Esophagus squamous epithelium (tissue), 5 donors: ENCODE data around the gene SAP130. TPM values are rescaled to one million over a fixed set of nuclear protein-coding genes. Genes with fewer than 3 reads are reported as not detected.
A peak's percentile ranks its signal among the peaks of the same experiment; 100 is the strongest.

Source experiments
- DNase-seq: peaks from one replicate; lab custom pipeline; 2025; lab: John Stamatoyannopoulos, UW
- H3K27ac ChIP-seq, 4 donors: fragments of 200-600 bp; sonication (generic); one replicate each; pipeline ENCODE4 v1.5.1; 2016 to 2019; ENCODE audit warnings: mild to moderate bottlenecking in 1 of 4
- H3K27me3 ChIP-seq, 4 donors: fragments of 200-600 bp; sonication (generic); 1 replicate in 3 of 4; 2 replicates in 1 of 4; pipeline versions ENCODE4 v1.5.1 to v1.6.0; 2017 to 2021; ENCODE audit warnings: antibody characterized with exemption in 1 of 4
- H3K36me3 ChIP-seq, 3 donors: fragments of 200-600 bp; sonication (generic); one replicate each; pipeline ENCODE4 v1.5.1; 2016 to 2019
- H3K4me1 ChIP-seq, 3 donors: fragments of 200-600 bp; sonication (generic); one replicate each; pipeline ENCODE4 v1.5.1; 2017 to 2019
- H3K4me3 ChIP-seq, 4 donors: fragments of 200-600 bp; sonication (generic); 1 replicate in 3 of 4; 2 replicates in 1 of 4; pipeline ENCODE4 v1.5.1; 2016 to 2019; ENCODE audit warnings: mild to moderate bottlenecking in 2 of 4, moderate library complexity in 1 of 4
- H3K9me3 ChIP-seq, 3 donors: fragments of 200-600 bp; sonication (generic); one replicate each; pipeline ENCODE4 v1.5.1; 2016 to 2019
- POLR2A ChIP-seq, 4 donors: fragments of 450-650 bp; IDR thresholded peaks; one replicate each; pipeline ENCODE4 v1.6.1; 2017; ENCODE audit warnings: antibody characterized with exemption in 4 of 4, mild to moderate bottlenecking in 4 of 4, moderate library complexity in 3 of 4
- WGBS, 2 donors: methylation state at CpG; one replicate each; pipeline ENCODE4 v1.1.5; 2018; 5-methylcytosine and 5-hydroxymethylcytosine counted together
- intact Hi-C: fragments of 100-400 bp; cut with DNase I; formaldehyde crosslinking; loops from one replicate; pipeline ENCODE4 v1.15.0; 2022
- total RNA-seq, 4 donors: library from RNA; depleted of rRNA; stranded (reverse); fragments of >200 nt; gene quantifications; one replicate each; pipeline ENCODE4 v1.1.0, GENCODE V29; 2016
- TF ChIP-seq, protein P1 (sequence below), 6 experiments: fragments of 450-650 bp in 4 of 6; fragments of 200-600 bp in 2 of 6; sonication (generic) in 2 of 6; IDR thresholded peaks; one replicate each; pipeline ENCODE4 v1.5.1; 2016 to 2019; ENCODE audit warnings: antibody characterized with exemption in 6 of 6, mild to moderate bottlenecking in 4 of 6, moderate library complexity in 4 of 6
- donor health status: DM: yes; HTN: yes; CAD: no.

Gene SAP130
- total RNA-seq, result 10 to 100 TPM in 1 of 4 donors, 1 to 10 TPM in 3; 5.9 to 12.7 (median 8.0) TPM

DNA sequence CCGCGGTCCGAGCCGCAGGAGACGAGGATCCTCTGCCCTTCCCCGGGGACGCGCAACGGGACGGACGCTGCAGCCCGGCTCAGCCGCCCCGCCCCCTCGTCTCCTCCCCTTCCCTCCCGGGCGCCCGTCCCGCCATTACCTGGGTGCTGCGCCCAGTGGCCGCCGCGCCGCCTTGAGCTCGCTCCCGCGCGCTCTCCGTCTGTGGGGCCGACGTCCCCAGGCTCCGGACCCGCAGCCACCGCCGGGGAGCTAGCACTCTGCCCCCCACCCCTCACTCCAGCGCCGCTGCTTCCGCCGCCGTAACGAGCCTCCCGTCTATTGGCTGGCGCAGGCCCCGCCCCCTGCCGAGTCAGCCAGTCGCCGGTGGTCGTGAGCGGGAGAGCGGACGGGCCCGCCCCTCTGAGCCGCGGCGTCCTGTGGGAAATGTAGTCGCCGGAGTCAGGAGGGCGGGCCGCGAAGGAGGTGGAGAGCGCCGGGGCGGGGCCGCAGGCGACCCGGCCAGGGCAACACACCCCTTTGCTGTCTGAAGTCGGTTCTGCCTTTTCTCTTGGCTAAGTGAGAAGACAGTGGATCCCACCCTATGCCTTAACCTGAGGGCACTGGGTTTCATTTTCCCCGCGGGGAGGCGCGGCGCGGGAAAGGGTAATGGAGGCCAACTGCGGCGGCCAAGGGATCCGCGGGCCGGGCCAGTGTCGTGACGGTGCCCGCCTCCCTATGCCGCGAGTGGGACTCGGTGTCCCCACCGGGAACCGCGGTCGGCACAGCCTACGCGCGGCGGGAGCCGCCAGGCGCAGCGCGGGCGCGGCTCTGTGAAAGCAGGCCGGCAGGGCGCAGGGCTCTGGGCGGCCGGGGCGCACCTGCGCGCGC lies at the start of gene SAP130:
Gene SAP130 (minus strand): TSS at position 259 of the 867 bp plus-strand sequence. CDS start 1,767 bp downstream, outside the sequence.
- intact Hi-C loops, result no loop called here
- Histone ChIP-seq H3K27ac (peak within 1 kb of the TSS; percentile 96 to 100 (median 98)), H3K27me3 (no peaks in the 10 kb centered on the region), H3K36me3 (peaks cover 0 to 6% (median 0%) of the 10 kb centered on the region in 3 donors), H3K4me1 (peaks cover 0 to 26% (median 9%) of the 10 kb centered on the region in 3 donors), H3K9me3 (peaks cover 0 to 12% (median 0%) of the 10 kb centered on the region in 3 donors), H3K4me3 (peak within 1 kb of the TSS; percentile 81 to 100 (median 92))
- TF ChIP-seq, protein P1, sequence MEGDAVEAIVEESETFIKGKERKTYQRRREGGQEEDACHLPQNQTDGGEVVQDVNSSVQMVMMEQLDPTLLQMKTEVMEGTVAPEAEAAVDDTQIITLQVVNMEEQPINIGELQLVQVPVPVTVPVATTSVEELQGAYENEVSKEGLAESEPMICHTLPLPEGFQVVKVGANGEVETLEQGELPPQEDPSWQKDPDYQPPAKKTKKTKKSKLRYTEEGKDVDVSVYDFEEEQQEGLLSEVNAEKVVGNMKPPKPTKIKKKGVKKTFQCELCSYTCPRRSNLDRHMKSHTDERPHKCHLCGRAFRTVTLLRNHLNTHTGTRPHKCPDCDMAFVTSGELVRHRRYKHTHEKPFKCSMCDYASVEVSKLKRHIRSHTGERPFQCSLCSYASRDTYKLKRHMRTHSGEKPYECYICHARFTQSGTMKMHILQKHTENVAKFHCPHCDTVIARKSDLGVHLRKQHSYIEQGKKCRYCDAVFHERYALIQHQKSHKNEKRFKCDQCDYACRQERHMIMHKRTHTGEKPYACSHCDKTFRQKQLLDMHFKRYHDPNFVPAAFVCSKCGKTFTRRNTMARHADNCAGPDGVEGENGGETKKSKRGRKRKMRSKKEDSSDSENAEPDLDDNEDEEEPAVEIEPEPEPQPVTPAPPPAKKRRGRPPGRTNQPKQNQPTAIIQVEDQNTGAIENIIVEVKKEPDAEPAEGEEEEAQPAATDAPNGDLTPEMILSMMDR (IDR thresholded peaks at IDR 0.05), result peak in 1 of 6 experiments; percentile 9
- TF ChIP-seq POLR2A (IDR thresholded peaks at IDR 0.05), result peak in 2 of 4 donors; percentile 61 to 77
- WGBS, 2 donors, result 1% methylated on average over 9 of the region's 106 CpGs; no CpG with 5 or more reads in 1 of the 2 donors
- peak; percentile 89 for DNase-seq

DNA sequence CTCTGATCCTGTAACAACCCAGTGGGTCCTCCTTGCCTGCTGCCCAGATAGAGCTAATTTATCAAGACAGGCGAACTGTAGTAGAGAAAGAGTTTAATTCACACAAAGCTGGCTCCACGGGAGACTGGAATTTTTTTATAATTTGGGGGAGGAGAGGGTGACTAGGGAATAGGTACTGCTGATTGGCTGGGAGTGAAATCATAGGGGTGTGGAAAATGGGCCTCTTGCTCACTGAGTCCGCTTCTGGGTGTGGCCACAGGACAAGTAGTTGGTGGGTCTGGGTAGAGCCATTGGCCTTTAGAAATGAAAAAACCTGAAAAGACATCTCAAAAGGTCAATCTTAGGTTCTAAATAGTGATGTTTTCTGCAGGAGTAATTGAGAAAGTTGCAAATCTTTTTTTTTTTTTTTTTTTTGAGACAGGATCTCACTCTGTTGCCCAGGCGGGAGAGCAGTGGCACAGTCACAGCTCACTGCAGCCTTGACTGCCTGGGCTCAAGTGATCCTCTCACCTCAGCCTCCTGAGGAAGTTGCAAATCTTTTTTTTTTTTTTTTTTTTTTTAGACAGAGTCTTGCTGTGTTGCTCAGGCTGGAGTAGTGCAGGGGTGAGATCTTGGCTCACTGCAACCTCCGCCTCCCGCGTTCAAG lies 48.7 kb upstream of the SAP130 start:
- H3K4me1 ChIP-seq, result no peaks in the 10 kb centered on the region
- no peak for TF ChIP-seq POLR2A (IDR thresholded peaks at IDR 0.05)
- TF ChIP-seq, protein P1 (IDR thresholded peaks at IDR 0.05), result no peak
- H3K4me3 ChIP-seq, result no peak overlapping the region
- no peaks in the 10 kb centered on the region for H3K9me3 ChIP-seq
- DNase-seq, result no peak
- no peaks in the 10 kb centered on the region for H3K27me3 ChIP-seq
- no peaks in the 10 kb centered on the region for H3K36me3 ChIP-seq
- no peak overlapping the region for H3K27ac ChIP-seq
- intact Hi-C loops, result no loop called here
- 79 to 86% methylated on average over 7 of the region's 7 CpGs for WGBS, 2 donors

DNA sequence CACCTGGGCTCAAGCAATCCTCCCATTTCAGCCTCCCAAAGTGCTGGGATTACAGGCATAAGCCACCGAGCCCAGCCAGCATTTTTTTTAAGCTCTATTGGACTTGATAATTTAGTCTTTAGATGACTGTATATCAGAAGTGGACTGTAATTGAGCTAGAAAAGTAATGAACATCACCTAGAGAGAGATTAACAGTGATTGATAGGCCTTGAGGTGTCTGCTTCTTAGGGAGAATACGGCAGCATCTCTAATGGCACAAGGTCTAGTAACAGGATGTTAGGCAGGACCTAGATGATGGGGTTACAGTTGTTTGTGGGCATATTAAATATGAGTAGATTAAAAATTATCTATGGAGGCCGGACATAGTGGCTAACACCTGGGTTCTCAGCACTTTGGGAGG lies 45.4 kb upstream of the SAP130 start:
- Histone ChIP-seq H3K9me3 (no peaks in the 10 kb centered on the region), H3K27me3 (no peaks in the 10 kb centered on the region), H3K4me3 (no peak overlapping the region), H3K27ac (no peak overlapping the region), H3K4me1 (no peaks in the 10 kb centered on the region), H3K36me3 (no peaks in the 10 kb centered on the region)
- WGBS, 2 donors, result 74 to 100% methylated on average over 3 of the region's 3 CpGs
- DNase-seq, result no peak
- intact Hi-C loops, result no loop called here
- no peak for TF ChIP-seq POLR2A (IDR thresholded peaks at IDR 0.05)
- TF ChIP-seq, protein P1 (IDR thresholded peaks at IDR 0.05), result no peak

DNA sequence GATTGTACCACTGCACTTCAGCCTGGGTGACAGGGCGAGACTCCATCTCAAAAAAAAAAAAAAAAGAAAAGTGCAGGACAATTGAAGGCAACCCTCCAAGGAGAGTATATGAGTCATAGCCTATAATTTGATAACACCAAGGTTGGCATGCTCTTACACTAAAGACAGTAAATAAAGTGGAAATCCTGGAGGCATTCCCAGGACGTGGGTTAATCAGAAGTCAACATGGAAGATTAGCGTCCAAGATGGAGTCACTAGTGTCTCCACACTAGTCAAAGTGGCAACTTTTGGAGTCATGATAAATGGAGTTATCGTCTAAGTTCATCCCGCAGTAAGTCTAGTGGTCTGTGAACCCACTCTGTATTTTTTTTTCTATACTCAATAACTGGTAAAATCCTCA lies 41.9 kb upstream of the SAP130 start:
- Histone ChIP-seq H3K27me3 (no peaks in the 10 kb centered on the region), H3K36me3 (no peaks in the 10 kb centered on the region), H3K27ac (no peak overlapping the region), H3K9me3 (no peaks in the 10 kb centered on the region), H3K4me3 (no peak overlapping the region), H3K4me1 (no peaks in the 10 kb centered on the region)
- TF ChIP-seq POLR2A (IDR thresholded peaks at IDR 0.05), result no peak
- TF ChIP-seq, protein P1 (IDR thresholded peaks at IDR 0.05), result no peak
- WGBS, 2 donors, result 54 to 77% methylated on average over 4 to 5 of the region's 5 CpGs
- DNase-seq, result no peak
- intact Hi-C loops, result no loop called here

DNA sequence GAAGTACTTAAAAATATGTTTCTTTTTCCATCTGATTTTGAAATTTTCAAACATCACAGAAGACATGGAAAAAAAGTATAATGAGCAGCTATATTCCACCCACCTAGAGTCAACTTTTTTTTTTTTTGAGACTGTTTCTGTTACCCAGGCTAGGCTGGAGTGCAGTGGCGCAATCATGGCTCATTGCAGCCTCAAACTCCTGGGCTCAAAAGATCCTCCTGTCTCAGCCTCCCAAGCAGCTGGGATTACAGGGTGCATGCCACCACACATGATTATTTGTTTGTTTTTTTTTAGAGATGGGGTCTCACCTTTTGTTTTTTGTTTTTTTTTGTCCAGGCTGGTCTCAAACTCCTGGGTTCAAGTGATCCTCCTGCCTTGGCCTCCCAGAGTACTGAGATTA lies 36.5 kb upstream of the SAP130 start:
- TF ChIP-seq, protein P1 (IDR thresholded peaks at IDR 0.05), result no peak
- no peak for TF ChIP-seq POLR2A (IDR thresholded peaks at IDR 0.05)
- Histone ChIP-seq H3K9me3 (no peaks in the 10 kb centered on the region), H3K27me3 (no peaks in the 10 kb centered on the region), H3K27ac (no peak overlapping the region), H3K4me1 (no peaks in the 10 kb centered on the region), H3K4me3 (no peak overlapping the region), H3K36me3 (no peaks in the 10 kb centered on the region)
- WGBS, 2 donors, result 86 to 100% methylated on average over 1 of the region's 1 CpG
- intact Hi-C loops, result no loop called here
- DNase-seq, result no peak
